ENCODE results near the gene ACTRT2.

Gene ACTRT2

GRCh38 chr1:3003941-3004270 is 17.4 kb upstream of the ACTRT2 start:
- no peak for DNase-seq

GRCh38 chr1:3004285-3005205 is 16.7 kb upstream of the ACTRT2 start:
- DNase-seq = no peak

GRCh38 chr1:3005771-3006170 is 15.5 kb upstream of the ACTRT2 start:
- DNase-seq = no peak

GRCh38 chr1:3007298-3008147 is 13.7 kb upstream of the ACTRT2 start:
- no peak for DNase-seq

DNA sequence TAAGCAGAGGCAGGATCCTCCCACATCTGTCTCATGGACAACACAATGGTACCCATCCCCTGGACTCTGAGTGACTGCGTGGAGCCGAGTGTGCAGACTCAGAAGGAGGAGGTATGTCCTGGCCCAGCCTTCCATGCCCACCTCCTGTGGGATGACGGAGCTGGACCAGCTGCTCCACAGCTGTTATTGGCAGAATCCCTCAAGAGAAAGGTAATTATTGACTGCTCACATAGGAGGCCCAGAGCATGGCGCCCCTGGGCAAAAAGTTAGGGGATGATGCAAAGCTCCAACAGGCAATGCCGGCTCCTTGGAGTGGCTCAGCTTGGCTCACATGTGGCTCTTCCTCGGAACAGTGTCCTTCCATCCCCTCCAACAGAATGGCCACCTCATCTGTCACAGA is 12.2 kb upstream of the ACTRT2 start:
- no peak for DNase-seq

- no peak for DNase-seq
Observed at GRCh38 chr1:3009556-3009955, 11.7 kb upstream of the ACTRT2 start.

DNA sequence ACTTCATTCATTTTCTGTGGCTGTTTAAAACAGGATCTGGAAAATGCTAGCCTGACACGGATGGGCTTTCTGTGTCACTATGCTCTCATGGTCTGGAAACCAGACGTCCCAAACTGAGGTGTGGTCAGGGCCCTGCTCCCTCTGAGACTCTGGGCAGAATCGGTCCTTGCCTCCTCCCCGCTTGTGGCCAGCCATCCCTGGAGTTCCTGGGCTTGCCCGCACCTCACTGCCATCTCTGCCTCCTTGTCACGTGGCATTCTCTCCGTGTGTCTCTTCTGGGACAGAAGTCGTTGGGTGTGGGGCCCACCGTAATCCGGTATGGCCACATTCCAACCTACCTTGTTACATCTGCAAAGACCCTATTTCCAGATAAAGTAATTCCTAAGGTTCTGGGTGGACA is 10.1 kb upstream of the ACTRT2 start:
- DNase-seq = no peak

- no peak for DNase-seq
Observed at GRCh38 chr1:3011631-3012455, 9.4 kb upstream of the ACTRT2 start.

DNA sequence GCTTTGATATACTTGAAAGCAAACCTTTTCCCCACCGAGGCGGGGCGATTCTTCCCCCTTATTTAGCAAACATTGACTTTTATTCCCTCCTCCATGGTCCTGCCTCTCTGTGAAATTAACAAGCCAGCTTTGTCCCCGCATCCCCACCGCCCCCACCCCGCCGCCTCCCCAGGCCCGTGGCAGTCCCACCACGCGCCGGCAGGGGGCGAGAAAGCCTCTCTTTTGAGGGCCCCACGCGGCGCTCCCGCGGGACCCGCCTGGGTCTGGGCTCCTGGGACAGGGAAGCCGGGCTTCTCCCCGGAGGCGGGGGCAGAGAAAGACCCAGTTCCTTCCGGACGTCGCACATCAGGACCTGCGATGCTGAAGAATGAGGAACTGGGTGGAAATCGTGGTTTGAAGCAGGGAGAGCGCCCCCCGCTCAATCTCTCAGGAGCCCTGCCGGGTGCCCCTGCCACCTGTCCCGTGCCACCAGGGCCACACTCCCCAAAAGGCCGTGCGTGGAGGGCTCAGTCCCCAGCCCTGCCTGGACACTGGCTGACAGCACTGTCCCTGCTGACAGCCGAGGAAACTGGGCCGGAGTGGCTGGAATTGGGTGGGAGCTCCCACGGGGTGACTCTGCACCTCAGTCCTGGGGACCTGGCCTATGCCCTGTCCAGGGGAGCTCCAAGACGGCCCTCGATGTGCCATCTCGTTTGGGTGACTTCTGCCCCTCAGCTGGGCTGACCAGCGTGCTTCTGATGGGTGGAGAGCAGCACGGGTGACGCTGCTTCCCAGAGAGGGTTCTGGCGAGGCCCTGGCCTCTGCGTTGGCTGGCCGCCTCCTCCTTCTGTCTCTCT is 8.6 kb upstream of the ACTRT2 start:
- peak; percentile 47 for DNase-seq

DNA sequence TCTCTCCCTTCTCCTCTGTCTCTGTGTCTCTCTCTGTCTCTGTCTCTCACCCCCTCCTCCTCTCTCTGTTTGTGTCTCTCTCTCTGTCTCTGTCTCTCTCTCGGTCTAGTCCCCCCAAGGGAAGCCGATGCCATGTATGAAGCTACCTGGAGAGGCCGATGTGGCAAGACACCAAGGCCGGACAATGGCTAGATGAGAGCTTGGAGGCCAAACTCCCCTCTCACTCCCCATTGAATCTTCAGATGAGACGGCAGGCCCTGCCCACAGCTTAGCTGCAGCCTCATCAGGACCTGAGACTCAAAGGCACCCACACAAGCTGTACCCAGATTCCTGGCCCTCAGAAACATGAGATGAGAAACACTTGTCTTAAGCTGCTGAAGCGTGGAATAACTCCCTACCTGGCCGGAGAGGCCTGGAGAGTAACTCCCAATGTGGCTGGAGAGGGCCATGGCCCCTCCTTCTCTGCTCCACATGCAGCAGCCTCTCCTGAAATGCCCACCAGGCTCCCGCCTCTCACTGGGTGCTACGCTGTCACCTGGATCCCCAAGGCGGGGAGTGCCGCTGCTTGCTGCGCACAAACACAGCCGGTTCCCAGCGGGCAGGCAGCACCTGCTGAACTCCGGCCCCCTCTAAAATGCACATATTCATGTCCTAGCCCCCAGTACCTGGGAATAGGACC is 7.8 kb upstream of the ACTRT2 start:
- no peak for DNase-seq

DNA sequence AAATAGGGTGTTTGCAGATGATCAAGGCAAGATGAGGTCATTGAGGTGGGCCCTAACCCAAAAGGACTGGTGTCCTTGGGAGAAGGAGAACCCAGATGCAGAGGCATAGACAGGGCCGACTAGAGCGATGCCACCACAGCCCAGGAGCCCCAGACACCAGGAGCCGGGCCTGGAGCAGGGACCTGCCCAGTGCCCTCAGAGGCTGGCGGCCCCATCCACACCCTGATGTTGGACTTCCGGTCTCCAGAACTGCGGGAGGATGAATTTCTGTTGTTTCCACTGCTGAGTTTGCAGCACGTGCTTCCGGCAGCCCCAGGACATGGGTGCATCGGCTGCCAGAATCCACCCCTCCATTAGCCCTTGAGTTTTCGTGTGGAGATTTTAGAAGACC is 7.2 kb upstream of the ACTRT2 start:
- no peak for DNase-seq

GRCh38 chr1:3014443-3015268 is 6.6 kb upstream of the ACTRT2 start:
- no peak for DNase-seq

DNA sequence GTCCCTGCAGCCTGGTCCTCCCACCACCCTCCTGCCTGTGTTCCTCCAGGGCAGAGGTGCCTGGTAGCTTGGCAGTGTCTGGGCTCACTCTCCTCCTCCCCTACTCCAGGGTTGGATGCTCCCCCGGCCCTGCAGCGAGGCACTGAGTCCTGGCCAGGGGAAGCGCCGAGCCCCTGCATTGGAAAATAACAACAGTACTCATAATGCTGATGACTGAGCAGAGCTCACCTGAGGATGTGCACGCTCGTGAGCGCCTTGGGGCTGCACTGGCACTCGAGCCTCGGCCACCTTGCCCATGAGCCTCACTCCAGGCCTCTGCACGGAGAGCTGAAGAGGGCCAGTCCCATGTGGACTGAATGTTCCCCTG is 6.0 kb upstream of the ACTRT2 start:
- DNase-seq = no peak

- no peak for DNase-seq
Observed at GRCh38 chr1:3015744-3016143, 5.5 kb upstream of the ACTRT2 start.

DNA sequence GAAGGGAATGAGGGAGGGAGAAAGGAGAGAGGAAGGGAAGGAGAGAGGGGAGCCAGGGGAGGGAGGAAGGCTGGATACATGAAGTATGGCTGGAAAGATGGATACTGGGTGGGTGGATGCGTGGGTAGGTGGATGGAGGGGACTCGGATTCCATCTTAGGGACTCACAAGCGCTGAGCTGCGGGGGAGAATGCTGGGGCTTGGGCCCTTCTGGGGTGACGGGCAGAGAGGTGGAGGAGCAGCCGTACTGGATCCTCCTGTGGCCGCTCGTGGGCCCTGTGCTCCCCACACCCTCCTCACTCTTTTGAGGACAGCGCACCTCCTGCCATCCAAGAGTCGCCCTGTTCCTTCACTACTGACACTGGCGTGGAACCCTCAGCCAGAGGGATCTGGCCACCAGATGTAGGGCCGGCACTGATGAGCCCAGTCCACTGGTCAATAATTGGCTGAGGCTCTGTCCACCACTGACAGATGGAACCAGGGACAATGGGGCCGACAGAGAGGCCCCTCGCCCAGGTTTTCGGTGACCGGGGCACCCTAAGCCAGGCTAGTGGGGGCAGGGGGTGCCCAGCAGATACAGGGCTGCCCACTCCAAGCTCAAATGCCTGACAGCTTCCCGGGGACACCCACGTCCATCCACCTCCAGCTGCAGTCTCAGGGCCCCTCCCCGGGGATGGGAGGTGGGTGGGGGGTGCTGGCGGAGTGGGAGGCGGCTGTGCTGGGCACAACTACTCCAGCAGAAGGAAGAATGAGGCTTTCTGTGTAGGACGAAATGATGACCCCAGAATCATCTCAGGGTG is 4.4 kb upstream of the ACTRT2 start:
- DNase-seq = no peak

DNA sequence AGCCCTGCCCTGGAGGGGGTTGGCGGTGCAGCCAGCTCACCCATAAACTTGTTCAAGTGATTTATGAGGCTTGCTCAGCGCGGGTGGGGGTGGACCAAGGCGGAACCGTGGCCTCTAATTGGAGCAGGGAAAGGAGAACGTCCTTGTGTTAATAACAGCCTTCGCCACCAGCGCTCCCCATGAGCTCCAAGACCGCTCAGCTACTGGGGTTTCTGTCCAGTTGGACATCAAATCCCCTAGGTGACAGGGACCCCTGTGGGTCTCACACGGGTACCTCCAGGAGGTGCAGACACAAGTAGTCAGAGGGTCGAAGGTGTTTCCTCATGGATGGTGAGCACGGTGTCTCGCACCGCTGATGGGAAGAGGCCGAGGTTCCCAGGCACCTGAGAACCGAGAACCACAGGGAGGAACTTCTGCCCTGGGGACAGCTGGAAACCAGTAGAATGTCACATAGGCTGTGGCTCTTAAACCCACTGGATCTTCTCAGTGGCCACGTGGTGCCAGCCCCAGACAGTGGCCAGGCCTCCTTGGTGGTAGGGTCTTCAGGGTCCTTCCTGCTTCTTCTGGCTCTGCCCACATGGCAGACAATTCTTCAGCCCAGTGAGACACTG is 3.7 kb upstream of the ACTRT2 start:
- no peak for DNase-seq

- no peak for DNase-seq
Observed at GRCh38 chr1:3018051-3018471, 3.2 kb upstream of the ACTRT2 start.

GRCh38 chr1:3018576-3018975 is 2.7 kb upstream of the ACTRT2 start:
- DNase-seq = no peak

GRCh38 chr1:3019007-3019515 is 2.2 kb upstream of the ACTRT2 start:
- DNase-seq = no peak

Measured in NCI-H82 (cell line).